Activated CD8-positive, alpha-beta memory T cell treated with anti-CD3 and anti-CD28 coated beads for 1 hour (primary cell): ENCODE measurements around the gene NELFB.

Source experiments
- DNase-seq, 2 donors: peaks; one replicate each; pipeline ENCODE4 v3.0.0-alpha.2; 2020; ENCODE audit warnings: low read depth in 1 of 2; ENCODE audit errors: extremely low read depth in 1 of 2

The NELFB gene

GRCh38 chr9:137266585-137267453 lies 11.7 kb downstream of the NELFB start:
- no peak for DNase-seq

DNA sequence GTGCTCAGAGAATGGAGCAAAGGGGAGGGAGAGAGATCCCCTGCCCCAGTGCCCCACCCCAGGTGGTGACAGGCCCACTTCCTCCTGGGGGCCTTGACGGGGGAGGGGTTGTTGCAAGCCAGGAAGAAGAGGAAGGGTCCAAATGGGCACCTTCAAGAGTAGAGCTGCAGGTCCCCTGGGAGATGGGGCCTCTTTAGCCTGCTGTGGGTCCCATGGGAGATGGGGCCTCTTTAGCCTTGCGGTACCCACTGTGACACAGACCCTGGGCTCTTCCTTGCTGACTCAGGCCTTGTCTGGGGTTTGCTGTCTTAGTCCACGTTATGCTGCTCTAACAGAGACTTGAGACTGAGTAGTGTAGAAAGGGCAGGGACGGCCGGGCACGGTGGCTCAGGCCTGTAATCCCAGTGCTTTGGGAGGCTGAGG lies 12.8 kb downstream of the NELFB start:
- DNase-seq: no peak

DNA sequence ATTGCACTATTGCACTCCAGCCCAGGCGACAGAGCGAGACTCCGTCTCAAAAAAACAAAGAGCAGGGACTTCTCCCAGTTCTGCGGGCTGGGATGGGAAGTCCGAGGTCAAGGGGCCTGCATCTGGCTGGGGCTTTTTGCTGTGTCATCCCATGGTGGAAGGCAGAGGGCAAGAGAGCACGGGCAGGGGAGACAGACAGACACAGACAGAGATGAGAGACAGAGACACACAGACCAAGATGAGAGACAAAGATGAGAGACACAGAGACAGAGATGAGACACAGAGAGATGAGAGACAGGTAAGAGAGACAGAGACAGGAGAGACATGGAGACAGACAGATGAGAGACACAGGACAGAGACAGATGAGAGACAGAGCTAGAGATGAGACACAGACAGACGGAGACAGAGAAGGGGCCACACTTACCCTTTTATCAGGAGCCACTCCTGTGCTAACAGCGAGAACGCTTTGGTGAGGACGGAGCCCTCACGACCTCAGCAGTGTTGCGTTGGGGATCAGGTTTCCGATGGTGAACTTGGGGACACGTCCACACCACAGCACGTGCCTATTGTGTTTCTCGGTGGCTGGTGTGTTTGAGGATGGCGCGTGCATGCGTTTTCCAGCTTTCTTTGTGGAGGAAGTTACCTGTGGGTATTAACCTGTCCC lies 13.5 kb downstream of the NELFB start:
- no peak for DNase-seq

DNA sequence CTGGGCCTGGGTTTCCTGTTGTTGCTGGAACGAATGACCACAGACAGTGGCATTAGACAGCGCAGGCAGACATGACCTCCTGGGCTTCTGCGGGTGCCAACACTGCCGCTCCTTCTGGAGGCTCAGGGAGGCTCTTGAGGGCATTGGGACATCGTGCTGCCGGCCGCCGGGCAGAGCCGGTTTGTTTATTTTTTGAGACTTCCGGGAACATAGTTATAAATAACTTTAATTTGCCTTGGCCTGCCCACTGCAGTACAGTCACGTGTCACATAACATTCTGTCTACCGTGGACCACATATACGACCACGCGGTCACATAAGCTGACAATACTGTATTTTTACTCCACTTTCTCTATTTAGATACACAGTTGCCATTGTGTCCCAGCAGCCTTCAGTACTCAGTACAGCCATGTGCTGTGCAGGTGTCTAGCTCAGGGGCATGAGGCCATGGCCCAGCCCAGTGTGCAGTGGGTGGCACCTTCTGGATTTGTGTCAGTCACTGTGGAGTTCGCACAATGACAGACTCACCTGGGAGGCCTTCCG lies 14.2 kb downstream of the NELFB start:
- DNase-seq: no peak

DNA sequence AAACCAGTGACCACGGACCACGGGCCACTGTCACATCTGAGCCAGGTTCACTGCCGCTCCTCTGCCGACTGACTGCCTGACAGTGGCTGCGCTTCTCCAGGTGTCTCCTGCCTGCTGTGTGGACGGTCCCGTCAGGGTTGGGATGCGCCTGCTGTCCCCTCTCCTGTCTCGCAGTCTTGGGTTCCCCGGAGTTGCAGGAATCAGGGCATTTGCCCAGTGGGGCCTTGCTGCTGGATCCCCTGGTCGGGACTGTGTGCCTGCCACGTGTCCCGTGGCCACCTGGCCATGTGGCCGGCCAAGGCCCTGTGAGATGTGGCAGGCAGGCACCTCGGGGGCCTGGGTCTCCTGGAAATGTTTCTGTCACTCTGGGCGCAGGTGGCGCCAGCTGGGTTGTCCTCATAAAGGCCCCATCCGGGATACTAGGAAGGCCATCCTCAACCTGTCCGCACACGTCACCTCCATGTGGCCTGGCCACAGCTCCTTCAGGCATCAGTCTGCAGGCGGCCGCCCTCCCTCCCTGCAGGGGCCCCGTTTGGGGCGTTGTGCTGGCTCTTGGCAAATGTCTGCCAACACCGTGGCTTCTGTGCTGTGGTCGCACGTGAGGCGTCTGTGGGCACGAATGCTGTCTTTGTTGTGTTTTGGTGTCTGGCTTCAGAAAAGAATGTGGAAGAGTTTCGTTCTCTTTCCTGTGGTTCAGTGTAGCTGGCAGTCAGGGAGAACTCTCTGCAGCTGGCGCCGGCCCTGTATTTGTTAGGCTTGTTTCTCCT lies 16.0 kb downstream of the NELFB start:
- no peak for DNase-seq

DNA sequence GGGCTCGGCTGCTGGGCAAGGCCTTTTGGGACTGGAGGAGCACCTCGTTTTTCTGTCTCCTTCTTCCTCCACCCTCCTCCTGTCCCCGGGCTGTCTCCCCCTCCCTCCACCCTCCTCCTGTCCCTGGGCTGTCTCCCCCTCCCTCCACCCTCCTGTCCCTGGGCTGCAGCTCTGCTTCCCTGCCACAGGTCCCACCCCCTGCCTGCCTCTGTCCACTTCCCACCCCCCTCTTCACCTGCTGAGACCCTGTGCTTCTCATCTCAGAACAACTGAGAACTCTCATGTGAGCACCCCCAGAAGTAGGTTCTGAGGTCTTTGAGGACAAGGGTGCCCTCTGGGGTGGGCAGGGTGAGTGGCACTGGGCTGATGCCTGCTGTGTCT lies 16.6 kb downstream of the NELFB start:
- no peak for DNase-seq

DNA sequence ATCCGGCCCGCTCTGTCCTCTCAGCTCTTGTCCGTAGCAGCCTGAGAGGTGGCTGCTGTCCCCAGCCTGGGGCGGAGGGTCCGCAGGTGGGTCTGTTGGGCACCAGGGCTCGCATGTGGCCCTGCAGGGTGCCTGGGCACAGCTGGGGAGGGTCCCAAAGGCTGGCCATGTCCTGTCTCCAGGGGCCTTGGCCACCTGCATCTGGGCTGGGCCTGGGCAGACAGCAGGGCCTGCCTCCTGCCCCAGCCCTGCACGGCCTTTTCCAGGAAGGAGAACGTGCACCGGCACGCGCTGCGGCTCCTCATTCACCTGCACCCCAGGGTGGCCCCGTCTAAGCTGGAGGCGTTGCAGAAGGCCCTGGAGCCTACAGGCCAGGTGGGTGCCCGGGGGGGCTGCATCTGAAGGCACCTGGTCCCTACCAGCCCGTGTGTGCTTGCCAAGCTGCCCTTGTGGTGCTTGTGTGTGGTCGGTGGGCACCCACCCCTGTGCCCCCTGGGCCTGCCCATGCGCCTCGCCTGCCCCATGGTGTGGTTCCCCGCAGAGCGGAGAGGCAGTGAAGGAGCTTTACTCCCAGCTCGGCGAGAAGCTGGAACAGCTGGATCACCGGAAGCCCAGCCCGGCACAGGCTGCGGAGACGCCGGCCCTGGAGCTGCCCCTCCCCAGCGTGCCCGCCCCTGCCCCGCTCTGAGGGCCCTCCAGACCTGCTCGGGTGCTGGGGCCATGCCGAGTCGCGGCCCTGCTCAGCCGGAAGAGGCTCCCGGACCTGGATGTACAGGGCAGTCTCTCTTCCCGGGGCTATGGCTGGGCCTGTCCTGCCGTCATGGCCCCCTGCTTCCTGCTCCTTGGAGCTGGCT lies 17.3 kb downstream of the NELFB start:
- DNase-seq: no peak

DNA sequence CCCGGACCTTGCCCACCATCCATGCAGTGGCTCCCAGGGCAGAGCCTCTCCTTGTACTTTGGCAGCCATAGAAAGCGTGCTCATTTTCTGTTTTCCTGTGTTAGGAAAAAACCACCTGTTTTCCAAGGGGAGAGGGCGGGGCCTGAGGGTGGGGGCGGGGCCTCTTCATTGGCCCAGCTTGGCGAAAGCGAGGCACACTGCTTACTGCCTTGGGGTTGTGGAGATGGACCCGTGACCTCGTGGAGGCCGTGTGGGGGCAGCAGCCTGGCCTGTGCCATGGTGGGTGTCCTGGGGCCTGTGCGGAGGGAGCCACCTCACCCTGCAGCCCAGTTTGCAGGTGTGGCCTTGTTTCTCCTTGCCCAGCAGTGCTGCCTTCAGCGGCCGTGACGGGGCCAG lies 18.0 kb downstream of the NELFB start:
- no peak for DNase-seq

- DNase-seq: no peak
Observed at GRCh38 chr9:137273611-137274320, 18.6 kb downstream of the NELFB start.

- DNase-seq: no peak
Observed at GRCh38 chr9:137275203-137275587, 20.1 kb downstream of the NELFB start.

GRCh38 chr9:137275588-137276472 lies 20.7 kb downstream of the NELFB start:
- no peak for DNase-seq

- DNase-seq: no peak
Observed at GRCh38 chr9:137276473-137277328, 21.6 kb downstream of the NELFB start.

GRCh38 chr9:137277329-137278041 lies 22.4 kb downstream of the NELFB start, which contains the start of gene TOR4A:
TSS of gene TOR4A (plus strand) at chr9:137277726. CDS start at chr9:137278690, 964 bp downstream.
- DNase-seq: no peak

DNA sequence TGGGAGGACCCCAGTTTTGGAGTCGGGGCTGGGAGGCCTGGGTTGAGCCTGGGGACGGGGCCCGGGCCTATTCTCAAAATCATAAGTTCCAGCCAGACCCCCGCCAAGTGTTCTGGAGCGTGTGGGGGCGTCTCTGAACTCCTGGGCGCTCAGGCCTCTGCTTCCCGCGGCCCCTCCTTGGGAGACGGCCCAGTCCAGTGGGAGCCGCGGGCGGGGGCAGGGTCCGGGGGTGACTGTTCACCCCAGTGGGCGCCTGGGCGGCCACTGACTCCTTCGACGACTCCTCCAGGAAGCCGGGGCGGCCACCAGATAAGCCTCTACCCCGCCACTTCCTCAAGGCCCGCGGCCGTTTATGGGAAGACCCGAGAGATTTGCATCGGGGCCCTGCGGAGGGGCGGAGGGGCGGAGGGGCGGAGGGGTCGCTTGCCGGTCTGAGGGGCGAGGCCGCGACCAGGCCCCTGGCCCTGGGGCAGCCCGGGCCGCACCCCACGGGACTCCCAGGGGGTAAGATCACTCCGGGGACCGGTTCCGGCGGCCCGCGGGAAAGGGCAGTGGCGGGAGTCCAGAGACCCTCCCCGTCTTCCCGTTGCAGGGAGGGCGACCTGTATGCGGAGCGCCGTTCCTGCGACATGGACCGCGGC lies 23.1 kb downstream of the NELFB start:
- DNase-seq: no peak

GRCh38 chr9:137278721-137279711 lies 23.9 kb downstream of the NELFB start:
- no peak for DNase-seq
